Right atrium auricular region (tissue), 2 donors: ENCODE results near the gene IL12RB2. TPM values are rescaled to one million over a fixed set of nuclear protein-coding genes. Genes with fewer than 3 reads are reported as not detected.

Experiments used
- DNase-seq: peaks from one replicate; pipeline ENCODE4 v3.0.0-alpha.2; 2019; ENCODE audit warnings: low spot score
- H3K27ac ChIP-seq, 2 donors: fragments of 200-600 bp; sonication (generic); 1 replicate in 1 of 2; 2 replicates in 1 of 2; pipeline ENCODE4 v1.5.1; 2016 to 2019
- H3K27me3 ChIP-seq, 2 donors: fragments of 200-600 bp; sonication (generic); one replicate each; pipeline versions ENCODE4 v1.5.1 to v1.6.0; 2017 to 2019
- H3K36me3 ChIP-seq: fragments of 200-600 bp; sonication (generic); one replicate; pipeline ENCODE4 v1.5.1; 2016
- H3K4me1 ChIP-seq, 2 donors: fragments of 200-600 bp; sonication (generic); one replicate each; pipeline versions ENCODE4 v1.5.1 to v1.6.0; 2017 to 2019
- H3K4me3 ChIP-seq, 2 donors: fragments of 200-600 bp; sonication (generic); 1 replicate in 1 of 2; 2 replicates in 1 of 2; pipeline ENCODE4 v1.5.1; 2017 to 2019; ENCODE audit warnings: mild to moderate bottlenecking in 1 of 2, moderate library complexity in 1 of 2
- H3K9me3 ChIP-seq, 2 donors: fragments of 200-600 bp; sonication (generic); one replicate each; pipeline ENCODE4 v1.5.1; 2019
- total RNA-seq, 2 donors: library from RNA; depleted of rRNA; stranded (reverse); fragments of >200 nt; gene quantifications; one replicate each; pipeline ENCODE4 v1.1.0, GENCODE V29; 2016
- TF ChIP-seq, protein P1 (sequence below), 2 donors: fragments of 200-600 bp; sonication (generic); IDR thresholded peaks; one replicate each; pipeline ENCODE4 v1.5.1; 2019; ENCODE audit warnings: antibody characterized with exemption in 2 of 2

IL12RB2 gene
- total RNA-seq, 2 donors from 2014 or later = 0.43 to 0.44 TPM

DNA sequence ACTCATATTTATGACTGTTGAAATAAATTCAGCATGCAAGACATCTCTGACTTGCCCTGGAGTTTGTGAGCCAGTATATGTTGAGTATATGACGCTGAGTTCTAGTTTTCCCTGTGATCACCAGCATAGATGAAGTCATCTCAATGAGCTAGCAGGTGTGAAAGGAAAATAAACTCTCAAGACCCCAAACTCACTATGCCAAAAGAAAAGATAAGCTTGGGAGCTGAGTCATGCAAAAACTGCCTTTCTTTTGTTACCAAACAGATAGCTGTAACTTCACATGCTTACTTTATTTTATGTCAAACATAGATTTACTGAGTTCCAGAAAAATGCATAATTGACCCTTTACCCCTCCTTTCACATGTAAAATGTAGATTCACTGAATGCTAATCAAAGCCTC, 69.6 kb downstream of the IL12RB2 start:
- Histone ChIP-seq H3K4me3 (no peak overlapping the region), H3K9me3 (no peaks in the 10 kb centered on the region), H3K4me1 (no peaks in the 10 kb centered on the region), H3K27me3 (no peaks in the 10 kb centered on the region), H3K36me3 (no peaks in the 10 kb centered on the region), H3K27ac (no peak overlapping the region)
- TF ChIP-seq, protein P1, sequence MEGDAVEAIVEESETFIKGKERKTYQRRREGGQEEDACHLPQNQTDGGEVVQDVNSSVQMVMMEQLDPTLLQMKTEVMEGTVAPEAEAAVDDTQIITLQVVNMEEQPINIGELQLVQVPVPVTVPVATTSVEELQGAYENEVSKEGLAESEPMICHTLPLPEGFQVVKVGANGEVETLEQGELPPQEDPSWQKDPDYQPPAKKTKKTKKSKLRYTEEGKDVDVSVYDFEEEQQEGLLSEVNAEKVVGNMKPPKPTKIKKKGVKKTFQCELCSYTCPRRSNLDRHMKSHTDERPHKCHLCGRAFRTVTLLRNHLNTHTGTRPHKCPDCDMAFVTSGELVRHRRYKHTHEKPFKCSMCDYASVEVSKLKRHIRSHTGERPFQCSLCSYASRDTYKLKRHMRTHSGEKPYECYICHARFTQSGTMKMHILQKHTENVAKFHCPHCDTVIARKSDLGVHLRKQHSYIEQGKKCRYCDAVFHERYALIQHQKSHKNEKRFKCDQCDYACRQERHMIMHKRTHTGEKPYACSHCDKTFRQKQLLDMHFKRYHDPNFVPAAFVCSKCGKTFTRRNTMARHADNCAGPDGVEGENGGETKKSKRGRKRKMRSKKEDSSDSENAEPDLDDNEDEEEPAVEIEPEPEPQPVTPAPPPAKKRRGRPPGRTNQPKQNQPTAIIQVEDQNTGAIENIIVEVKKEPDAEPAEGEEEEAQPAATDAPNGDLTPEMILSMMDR (IDR thresholded peaks at IDR 0.05) = no peak
- DNase-seq = no peak

DNA sequence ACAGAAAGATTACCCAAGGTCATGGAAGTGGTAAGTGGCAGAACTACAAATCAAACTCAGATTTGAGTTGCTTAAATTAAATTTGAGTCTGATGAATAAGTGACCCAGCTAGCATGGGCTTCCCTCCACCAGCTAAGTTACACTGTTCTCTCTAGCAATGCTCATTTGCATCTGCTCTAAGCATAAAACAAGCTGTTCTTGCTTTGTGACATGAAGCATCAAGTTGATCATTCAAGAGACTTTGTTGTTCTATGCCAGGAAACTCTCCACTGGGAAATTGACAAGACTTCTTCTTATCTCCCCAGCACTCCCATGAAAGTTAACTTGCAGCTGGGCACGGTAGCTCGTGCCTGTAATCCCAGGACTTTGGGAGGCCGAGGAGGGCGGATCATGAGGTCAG, 73.5 kb downstream of the IL12RB2 start:
- no peak overlapping the region for H3K27ac ChIP-seq
- no peak for DNase-seq
- H3K36me3 ChIP-seq = no peaks in the 10 kb centered on the region
- H3K9me3 ChIP-seq = peaks cover 0 to 4% of the 10 kb centered on the region in 2 donors
- H3K4me3 ChIP-seq = no peak overlapping the region
- no peaks in the 10 kb centered on the region for H3K27me3 ChIP-seq
- no peaks in the 10 kb centered on the region for H3K4me1 ChIP-seq
- TF ChIP-seq, protein P1 (IDR thresholded peaks at IDR 0.05) = no peak

DNA sequence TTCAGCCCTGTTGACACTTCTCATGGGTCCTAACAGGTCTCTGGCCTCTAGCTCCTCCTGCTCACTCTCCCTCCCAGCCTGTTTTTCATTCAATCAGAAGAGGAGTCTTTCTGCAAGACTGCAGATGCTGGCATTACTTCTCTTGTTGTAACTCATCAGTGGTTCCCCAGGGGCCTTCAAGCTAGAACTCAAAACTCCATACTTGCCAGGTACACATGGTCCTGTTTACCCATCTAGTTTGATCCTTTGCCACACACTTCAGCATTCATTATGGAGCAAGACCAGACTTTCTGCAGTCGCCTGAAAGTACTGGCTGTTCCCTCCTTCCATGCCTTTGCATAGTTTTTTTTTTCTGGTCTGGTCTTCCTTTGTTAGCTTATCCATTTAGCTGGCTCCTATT, 74.6 kb downstream of the IL12RB2 start:
- peaks cover 0 to 4% of the 10 kb centered on the region in 2 donors for H3K9me3 ChIP-seq
- no peak overlapping the region for H3K4me3 ChIP-seq
- H3K4me1 ChIP-seq = no peaks in the 10 kb centered on the region
- H3K27ac ChIP-seq = no peak overlapping the region
- no peaks in the 10 kb centered on the region for H3K36me3 ChIP-seq
- DNase-seq = no peak
- no peaks in the 10 kb centered on the region for H3K27me3 ChIP-seq
- TF ChIP-seq, protein P1 (IDR thresholded peaks at IDR 0.05) = no peak

GRCh38 chr1:67383999-67384638, 76.4 kb downstream of the IL12RB2 start:
- no peak for DNase-seq
- H3K9me3 ChIP-seq = peaks cover 0 to 4% of the 10 kb centered on the region in 2 donors
- TF ChIP-seq, protein P1 (IDR thresholded peaks at IDR 0.05) = no peak
- no peaks in the 10 kb centered on the region for H3K4me1 ChIP-seq
- no peaks in the 10 kb centered on the region for H3K27me3 ChIP-seq
- no peaks in the 10 kb centered on the region for H3K36me3 ChIP-seq
- H3K4me3 ChIP-seq = no peak overlapping the region
- H3K27ac ChIP-seq = no peak overlapping the region

- no peak overlapping the region for H3K4me3 ChIP-seq
- DNase-seq = no peak
- no peaks in the 10 kb centered on the region for H3K36me3 ChIP-seq
- TF ChIP-seq, protein P1 (IDR thresholded peaks at IDR 0.05) = no peak
- H3K9me3 ChIP-seq = no peaks in the 10 kb centered on the region
- peaks cover 0 to 16% of the 10 kb centered on the region in 2 donors for H3K4me1 ChIP-seq
- H3K27me3 ChIP-seq = no peaks in the 10 kb centered on the region
- H3K27ac ChIP-seq = no peak overlapping the region
These were observed 82.6 kb downstream of the IL12RB2 start for GRCh38 chr1:67390041-67390887.
